Measurements from ENCODE around the gene HHATL.

HHATL gene

GRCh38 chr3:42697289-42698051 is 5.1 kb downstream of the HHATL start:
- FAIRE-seq = no peak

GRCh38 chr3:42696356-42697288 is 6.0 kb downstream of the HHATL start:
- no peak for FAIRE-seq

GRCh38 chr3:42694366-42694765 is 8.2 kb downstream of the HHATL start:
- FAIRE-seq = no peak

GRCh38 chr3:42693530-42693930 is 9.1 kb downstream of the HHATL start:
- FAIRE-seq = no peak

GRCh38 chr3:42692667-42693529 is 9.7 kb downstream of the HHATL start:
- no peak for FAIRE-seq

- no peak for FAIRE-seq
Measured at GRCh38 chr3:42691816-42692666, 10.6 kb downstream of the HHATL start.

GRCh38 chr3:42690766-42691680 is 11.6 kb downstream of the HHATL start:
- no peak for FAIRE-seq

GRCh38 chr3:42690191-42690590 is 12.4 kb downstream of the HHATL start:
- no peak for FAIRE-seq

- no peak for FAIRE-seq
Measured at GRCh38 chr3:42689421-42690014, 13.1 kb downstream of the HHATL start.

GRCh38 chr3:42688487-42689420 is 13.8 kb downstream of the HHATL start:
- no peak for FAIRE-seq

- no peak for FAIRE-seq
Measured at GRCh38 chr3:42688016-42688415, 14.6 kb downstream of the HHATL start.

- no peak for FAIRE-seq
Measured at GRCh38 chr3:42686832-42687650, 15.6 kb downstream of the HHATL start.

- FAIRE-seq = no peak
Measured at GRCh38 chr3:42685891-42686820, 16.4 kb downstream of the HHATL start.

GRCh38 chr3:42685363-42685881 is 17.2 kb downstream of the HHATL start, which contains the start of gene KLHL40:
Gene KLHL40 (plus strand): TSS chr3:42685537. CDS start chr3:42685619, 82 bp downstream.
- FAIRE-seq = no peak

GRCh38 chr3:42684632-42685362 is 17.8 kb downstream of the HHATL start:
- no peak for FAIRE-seq

Data from A204.1 (cell line).